Psoas muscle (tissue), 8 donors: ENCODE results near the gene UNC5B. TPM values are rescaled to one million over a fixed set of nuclear protein-coding genes. Genes with fewer than 3 reads are reported as not detected.
A peak's percentile ranks its signal among the peaks of the same experiment; 100 is the strongest.

ENCODE experiments used
- ATAC-seq, 4 donors: fragments of 200-7000 bp; cut with Tn5 transposase; one replicate each; pipeline ENCODE4 v1.9.1; 2020; ENCODE audit warnings: moderate library complexity in 3 of 4, mild to moderate bottlenecking in 2 of 4
- DNase-seq, 2 donors: peaks; one replicate each; pipeline ENCODE4 v3.0.0-alpha.2; 2020
- H3K27ac ChIP-seq: fragments of 200-600 bp; one replicate; pipeline ENCODE4 v1.8.0; 2022
- H3K27me3 ChIP-seq, 3 donors: fragments of 200-600 bp in 1 of 3; one replicate each; pipeline versions ENCODE4 v1.6.1 to v1.8.0; 2013 to 2022; ENCODE audit warnings: low read length in 2 of 3, mild to moderate bottlenecking in 2 of 3, moderate library complexity in 1 of 3; ENCODE audit not compliant: insufficient read depth in 3 of 3
- H3K36me3 ChIP-seq, 2 donors: fragments of 200-600 bp in 1 of 2; one replicate each; pipeline versions ENCODE4 v1.6.1 to v1.8.0; 2013 to 2022; ENCODE audit warnings: low read depth in 1 of 2, mild to moderate bottlenecking in 1 of 2, moderate library complexity in 1 of 2; ENCODE audit not compliant: insufficient read depth in 1 of 2
- H3K4me1 ChIP-seq: fragments of 200-600 bp; one replicate; pipeline ENCODE4 v1.8.0; 2022
- H3K4me3 ChIP-seq: fragments of 200-600 bp; one replicate; pipeline ENCODE4 v1.8.0; 2022; ENCODE audit warnings: mild to moderate bottlenecking
- H3K9me3 ChIP-seq: fragments of 200-600 bp; one replicate; pipeline ENCODE4 v1.8.0; 2022
- CTCF ChIP-seq: fragments of 200-600 bp; IDR thresholded peaks from one replicate; pipeline ENCODE4 v1.8.0; 2022; ENCODE audit warnings: antibody characterized with exemption
- WGBS, 3 donors: extraction: QIAGEN DNeasy Blood & Tissue Kit; methylation state at CpG; one replicate each; pipeline versions ENCODE4 v1.1.6 to v1.1.7; 2013; 5-methylcytosine and 5-hydroxymethylcytosine counted together
- intact Hi-C, 2 donors: fragments of 100-400 bp; cut with DNase I; formaldehyde crosslinking; loops; one replicate each; pipeline versions ENCODE4 v1.11.0 to v1.14.2; 2022
- polyA plus RNA-seq, 3 donors: library from polyadenylated mRNA; stranded (reverse); fragments of 200-250 nt; gene quantifications; one replicate each; pipeline ENCODE4 v1.2.3, GENCODE V29; 2013
- total RNA-seq, 4 donors: library from RNA; stranded (reverse); fragmentation: NEBNext Ultra II Directional in 2 of 4; extraction: Animal tissue kit (Norgen Biotek cat#: 25700) in 2 of 4; gene quantifications; one replicate each; pipeline versions ENCODE4 v1.2.1 to v1.2.4, GENCODE V29; 2021 to 2023
- donor health status: healthy with polysubstance abuse.
- donor health status: DM: no; HTN: no; CAD: no; lungs with moderate emphysema.
- donor health status: Bipolar disorder and iron deficiency.
- donor health status: healthy.
- donor health status: DM: yes; HTN: yes; CAD: no.
- donor health status: DM: no; HTN: no; CAD: no.
- donor health status: DM: no; HTN: no; CAD: no.
- donor health status: DM: yes; HTN: yes; CAD: no.

The UNC5B gene
- total and polyA plus RNA-seq, 7 donors = 0.65 to 5.7 (median 1.3) TPM

- H3K9me3 ChIP-seq = no peaks in the 10 kb centered on the region
- H3K36me3 ChIP-seq = peaks cover 0 to 6% of the 10 kb centered on the region in 2 donors
- DNase-seq = peak in 1 of 2 donors; percentile 36
- no peak overlapping the region for H3K4me3 ChIP-seq
- H3K27me3 ChIP-seq = no peaks in the 10 kb centered on the region
- intact Hi-C loops = no loop called here
- 94 to 95% (median 94%) methylated on average over 18 to 19 of the region's 19 CpGs for WGBS, 3 donors
- no peaks in the 10 kb centered on the region for H3K4me1 ChIP-seq
- no peak overlapping the region for H3K27ac ChIP-seq
- peak in 1 of 4 donors; percentile 10 for ATAC-seq
- TF ChIP-seq CTCF = no peak
Measured at GRCh38 chr10:71293446-71294084, 81.2 kb downstream of the UNC5B start.

- no peak for TF ChIP-seq CTCF
- no peaks in the 10 kb centered on the region for H3K4me1 ChIP-seq
- WGBS, 3 donors = 83 to 89% (median 87%) methylated on average over 6 of the region's 6 CpGs
Measured at GRCh38 chr10:71294091-71294561, 81.8 kb downstream of the UNC5B start.

GRCh38 chr10:71294856-71295255 is 82.5 kb downstream of the UNC5B start:
- Histone ChIP-seq H3K27ac (no peak overlapping the region), H3K36me3 (peaks cover 0 to 6% of the 10 kb centered on the region in 2 donors), H3K27me3 (no peaks in the 10 kb centered on the region), H3K4me1 (no peaks in the 10 kb centered on the region), H3K4me3 (no peak overlapping the region), H3K9me3 (no peaks in the 10 kb centered on the region)
- DNase-seq = peak in 1 of 2 donors; percentile 26
- no peak for TF ChIP-seq CTCF
- intact Hi-C loops = no loop called here
- no peak for ATAC-seq
- 94 to 95% (median 94%) methylated on average over 4 of the region's 4 CpGs for WGBS, 3 donors

More at GRCh38 chr10:71294091-71294561, 81.8 kb downstream of the UNC5B start:
- Histone ChIP-seq H3K9me3 (no peaks in the 10 kb centered on the region), H3K27ac (no peak overlapping the region), H3K27me3 (no peaks in the 10 kb centered on the region), H3K36me3 (peaks cover 0 to 6% of the 10 kb centered on the region in 2 donors), H3K4me3 (no peak overlapping the region)
- ATAC-seq (no peak), DNase-seq (peak in 1 of 2 donors; percentile 6)
- intact Hi-C loops = no loop called here

- 94 to 97% (median 94%) methylated on average over 9 of the region's 9 CpGs for WGBS, 3 donors
- DNase-seq (peak in 1 of 2 donors; percentile 43), ATAC-seq (no peak)
- Histone ChIP-seq H3K4me1 (no peaks in the 10 kb centered on the region), H3K36me3 (peaks cover 0 to 6% of the 10 kb centered on the region in 2 donors), H3K27ac (no peak overlapping the region), H3K27me3 (no peaks in the 10 kb centered on the region), H3K9me3 (no peaks in the 10 kb centered on the region), H3K4me3 (no peak overlapping the region)
- intact Hi-C loops = no loop called here
- no peak for TF ChIP-seq CTCF
Measured at GRCh38 chr10:71295641-71296040, 83.3 kb downstream of the UNC5B start.
